ENCODE measurements around the gene NCOA7.
A peak's percentile ranks its signal among the peaks of the same experiment; 100 is the strongest.
"Not testable (repeated sequence)": the region's sequence is repeated elsewhere in the genome, so short reads cannot be mapped to it uniquely, and the experiment has no call there.

Gene NCOA7

GRCh38 chr6:125954735-125955339 is 164.1 kb downstream of the NCOA7 start:
- DNase-seq, result no peak

GRCh38 chr6:125955973-125956372 is 165.2 kb downstream of the NCOA7 start:
- no peak for DNase-seq

GRCh38 chr6:125956506-125957390 is 166.0 kb downstream of the NCOA7 start, which contains the start of gene HINT3:
HINT3 (plus strand) TSS chr6:125956770; CDS start chr6:125956978, 208 bp downstream.
- peak; percentile 92 for DNase-seq

GRCh38 chr6:125957391-125957693 is 166.6 kb downstream of the NCOA7 start:
- DNase-seq, result no peak

- peak; percentile 47 for DNase-seq
Measured at GRCh38 chr6:125957845-125958244, 167.1 kb downstream of the NCOA7 start.

GRCh38 chr6:125959041-125959440 is 168.3 kb downstream of the NCOA7 start:
- no peak for DNase-seq

GRCh38 chr6:125961117-125961516 is 170.4 kb downstream of the NCOA7 start:
- no peak for DNase-seq

GRCh38 chr6:125962900-125963497 is 172.2 kb downstream of the NCOA7 start:
- DNase-seq, result no peak

- no peak for DNase-seq
Measured at GRCh38 chr6:125963817-125964216, 173.1 kb downstream of the NCOA7 start.

- DNase-seq, result no peak
Measured at GRCh38 chr6:125966569-125966968, 175.8 kb downstream of the NCOA7 start.

GRCh38 chr6:125968493-125968892 is 177.7 kb downstream of the NCOA7 start:
- no peak for DNase-seq

- no peak for DNase-seq
Measured at GRCh38 chr6:125970760-125971159, 180.0 kb downstream of the NCOA7 start.

GRCh38 chr6:125972478-125972877 is 181.7 kb downstream of the NCOA7 start:
- DNase-seq, result not testable (repeated sequence)

- peak; percentile 65 for DNase-seq
Measured at GRCh38 chr6:125974214-125974866, 183.6 kb downstream of the NCOA7 start.

GRCh38 chr6:125979101-125979500 is 188.3 kb downstream of the NCOA7 start:
- DNase-seq, result no peak
